H54 (cell line): ENCODE results near the gene HCLS1.
"Not testable (repeated sequence)": the region's sequence is repeated elsewhere in the genome, so short reads cannot be mapped to it uniquely, and the experiment has no call there.

Source experiments
- DNase-seq: peaks from one replicate; pipeline ENCODE4 v3.0.0; 2011; ENCODE audit warnings: low spot score, mixed read lengths; ENCODE audit not compliant: insufficient read length
- FAIRE-seq: peaks from 3 replicates; lab custom pipeline; 2011; peaks lifted over from hg19 to GRCh38; lab: Jason Lieb, UNC
- POLR2A ChIP-seq: IDR thresholded peaks from 2 replicates; pipeline ENCODE4 v1.6.1; 2011; ENCODE audit warnings: low read depth, mild to moderate bottlenecking, low read length

HCLS1 gene

GRCh38 chr3:121598564-121598963 is 62.1 kb downstream of the HCLS1 start:
- no peak for FAIRE-seq
- no peak for TF ChIP-seq POLR2A
- no peak for DNase-seq

GRCh38 chr3:121595765-121596406 is 64.8 kb downstream of the HCLS1 start:
- no peak for FAIRE-seq
- DNase-seq = no peak
- no peak for TF ChIP-seq POLR2A

GRCh38 chr3:121594850-121595249 is 65.9 kb downstream of the HCLS1 start:
- FAIRE-seq (no peak), DNase-seq (no peak)
- no peak for TF ChIP-seq POLR2A

- FAIRE-seq, DNase-seq: not testable (repeated sequence)
These were observed 66.9 kb downstream of the HCLS1 start for GRCh38 chr3:121593806-121594205.

GRCh38 chr3:121592856-121593702 is 67.6 kb downstream of the HCLS1 start, which contains the start of gene FBXO40:
TSS of gene FBXO40 (plus strand) at chr3:121593379. CDS start at chr3:121620576, 27,197 bp downstream.
- no peak for TF ChIP-seq POLR2A
- FAIRE-seq = no peak
- DNase-seq = no peak

GRCh38 chr3:121584418-121584817 is 76.3 kb downstream of the HCLS1 start:
- no peak for TF ChIP-seq POLR2A
- no peak for FAIRE-seq
- no peak for DNase-seq

GRCh38 chr3:121581691-121582090 is 79.0 kb downstream of the HCLS1 start:
- no peak for FAIRE-seq
- no peak for DNase-seq
- TF ChIP-seq POLR2A = no peak
